Stomach (tissue), 4 donors: Measurements from ENCODE around the gene SPART.

Experiments
- POLR2A ChIP-seq, 4 donors: fragments of 450-650 bp; IDR thresholded peaks; one replicate each; pipeline ENCODE4 v1.6.1; 2016; ENCODE audit warnings: antibody characterized with exemption in 4 of 4, control low read depth in 2 of 4, mild to moderate bottlenecking in 1 of 4, moderate library complexity in 1 of 4
- POLR2AphosphoS5 ChIP-seq, 3 donors: sonication (generic); formaldehyde crosslinking; IDR thresholded peaks; one replicate each; pipeline ENCODE4 v1.6.1; 2016; ENCODE audit warnings: antibody characterized with exemption in 3 of 3
- TF ChIP-seq, protein P1 (sequence below), 7 experiments: fragments of 450-650 bp in 4 of 7; fragments of 200-600 bp in 3 of 7; sonication (generic) in 3 of 7; IDR thresholded peaks; one replicate each; pipeline ENCODE4 v1.5.1; 2016 to 2019; ENCODE audit warnings: antibody characterized with exemption in 7 of 7, control low read depth in 2 of 7, mild to moderate bottlenecking in 1 of 7

GRCh38 chr13:36377826-36378468 is 31.8 kb upstream of the SPART start:
- TF ChIP-seq, protein P1, sequence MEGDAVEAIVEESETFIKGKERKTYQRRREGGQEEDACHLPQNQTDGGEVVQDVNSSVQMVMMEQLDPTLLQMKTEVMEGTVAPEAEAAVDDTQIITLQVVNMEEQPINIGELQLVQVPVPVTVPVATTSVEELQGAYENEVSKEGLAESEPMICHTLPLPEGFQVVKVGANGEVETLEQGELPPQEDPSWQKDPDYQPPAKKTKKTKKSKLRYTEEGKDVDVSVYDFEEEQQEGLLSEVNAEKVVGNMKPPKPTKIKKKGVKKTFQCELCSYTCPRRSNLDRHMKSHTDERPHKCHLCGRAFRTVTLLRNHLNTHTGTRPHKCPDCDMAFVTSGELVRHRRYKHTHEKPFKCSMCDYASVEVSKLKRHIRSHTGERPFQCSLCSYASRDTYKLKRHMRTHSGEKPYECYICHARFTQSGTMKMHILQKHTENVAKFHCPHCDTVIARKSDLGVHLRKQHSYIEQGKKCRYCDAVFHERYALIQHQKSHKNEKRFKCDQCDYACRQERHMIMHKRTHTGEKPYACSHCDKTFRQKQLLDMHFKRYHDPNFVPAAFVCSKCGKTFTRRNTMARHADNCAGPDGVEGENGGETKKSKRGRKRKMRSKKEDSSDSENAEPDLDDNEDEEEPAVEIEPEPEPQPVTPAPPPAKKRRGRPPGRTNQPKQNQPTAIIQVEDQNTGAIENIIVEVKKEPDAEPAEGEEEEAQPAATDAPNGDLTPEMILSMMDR (IDR thresholded peaks at IDR 0.05), result no peak
- no peak for TF ChIP-seq POLR2AphosphoS5 (IDR thresholded peaks at IDR 0.05)
- no peak for TF ChIP-seq POLR2A (IDR thresholded peaks at IDR 0.05)
